T follicular helper cell (primary cell): Measurements from ENCODE around the gene ANKRD39.

Experiments used
- DNase-seq: peaks from one replicate; pipeline ENCODE4 v3.0.0-alpha.2; 2020; ENCODE audit warnings: low read depth

Gene ANKRD39

GRCh38 chr2:96887493-96888012, 29.7 kb upstream of the ANKRD39 start:
- no peak for DNase-seq

GRCh38 chr2:96885432-96886347, 27.9 kb upstream of the ANKRD39 start:
- DNase-seq = no peak

- DNase-seq = no peak
Observed at GRCh38 chr2:96884299-96885094, 26.7 kb upstream of the ANKRD39 start.

- no peak for DNase-seq
Observed at GRCh38 chr2:96883306-96883705, 25.5 kb upstream of the ANKRD39 start.

- DNase-seq = no peak
Observed at GRCh38 chr2:96882906-96883305, 25.1 kb upstream of the ANKRD39 start.

GRCh38 chr2:96882230-96882629, 24.4 kb upstream of the ANKRD39 start:
- no peak for DNase-seq

GRCh38 chr2:96881349-96882195, 23.8 kb upstream of the ANKRD39 start:
- DNase-seq = no peak

GRCh38 chr2:96880891-96881273, 23.1 kb upstream of the ANKRD39 start:
- DNase-seq = no peak

GRCh38 chr2:96879545-96880040, 21.8 kb upstream of the ANKRD39 start:
- no peak for DNase-seq

GRCh38 chr2:96878796-96879544, 21.2 kb upstream of the ANKRD39 start:
- DNase-seq = no peak

GRCh38 chr2:96878171-96878570, 20.4 kb upstream of the ANKRD39 start:
- no peak for DNase-seq

- no peak for DNase-seq
Observed at GRCh38 chr2:96877631-96878092, 19.8 kb upstream of the ANKRD39 start.

GRCh38 chr2:96877042-96877451, 19.2 kb upstream of the ANKRD39 start:
- DNase-seq = no peak

GRCh38 chr2:96876269-96877041, 18.6 kb upstream of the ANKRD39 start:
- no peak for DNase-seq

- DNase-seq = no peak
Observed at GRCh38 chr2:96875498-96876268, 17.9 kb upstream of the ANKRD39 start.

GRCh38 chr2:96874198-96874831, 16.5 kb upstream of the ANKRD39 start:
- DNase-seq = no peak

GRCh38 chr2:96873651-96874096, 15.9 kb upstream of the ANKRD39 start:
- DNase-seq = no peak

- no peak for DNase-seq
Observed at GRCh38 chr2:96872591-96873349, 15.0 kb upstream of the ANKRD39 start.
